HG02938 (cell line): ENCODE measurements around the gene SYNE3.

Experiments used
- ATAC-seq: cut with Tn5 transposase; IDR thresholded peaks from one replicate; pipeline ENCODE4 v1.9.1; 2021; ENCODE audit warnings: mild to moderate bottlenecking, moderate library complexity; ENCODE audit not compliant: unreplicated experiment

Gene SYNE3

GRCh38 chr14:95504135-95505029 lies 12.1 kb downstream of the SYNE3 start:
- no peak for ATAC-seq

DNA sequence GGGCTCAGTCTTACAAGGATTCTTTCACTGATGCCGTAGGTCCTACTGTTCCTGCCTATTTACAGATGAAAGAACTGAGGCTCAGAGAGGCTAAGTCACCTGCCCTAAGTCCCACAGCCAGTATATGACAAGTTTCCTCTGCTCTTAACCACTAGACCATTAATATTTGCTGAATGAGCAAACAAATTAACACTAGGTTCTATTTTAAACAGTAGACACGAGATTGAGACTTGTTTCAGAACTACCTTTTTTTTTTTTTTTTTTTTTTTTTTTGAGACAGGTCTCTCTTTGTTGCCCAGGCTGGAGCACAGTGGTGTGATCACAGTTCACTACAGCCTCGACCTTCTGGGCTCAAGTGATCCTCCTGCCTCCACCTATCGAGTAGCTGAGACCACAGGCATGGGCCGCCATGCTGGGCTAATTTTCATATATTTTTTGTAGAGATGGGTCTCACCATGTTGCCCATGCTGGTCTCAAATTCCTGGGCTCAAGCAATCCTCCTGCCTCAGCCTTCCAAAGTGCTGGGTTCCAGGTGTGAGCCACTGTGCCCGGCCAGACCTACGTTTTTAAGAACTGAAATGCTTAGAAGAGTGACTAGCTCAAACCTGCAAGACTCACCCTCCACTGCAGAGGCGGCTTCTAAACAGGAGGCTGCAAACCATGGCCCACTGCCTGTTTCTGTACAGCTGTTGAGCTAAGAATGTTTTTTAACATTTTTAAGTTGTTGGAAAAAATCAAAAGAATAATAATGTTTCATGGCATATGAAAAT lies 12.9 kb downstream of the SYNE3 start:
- peak; percentile 66 for ATAC-seq

- ATAC-seq = no peak
Measured at GRCh38 chr14:95502381-95502950, 14.0 kb downstream of the SYNE3 start.

DNA sequence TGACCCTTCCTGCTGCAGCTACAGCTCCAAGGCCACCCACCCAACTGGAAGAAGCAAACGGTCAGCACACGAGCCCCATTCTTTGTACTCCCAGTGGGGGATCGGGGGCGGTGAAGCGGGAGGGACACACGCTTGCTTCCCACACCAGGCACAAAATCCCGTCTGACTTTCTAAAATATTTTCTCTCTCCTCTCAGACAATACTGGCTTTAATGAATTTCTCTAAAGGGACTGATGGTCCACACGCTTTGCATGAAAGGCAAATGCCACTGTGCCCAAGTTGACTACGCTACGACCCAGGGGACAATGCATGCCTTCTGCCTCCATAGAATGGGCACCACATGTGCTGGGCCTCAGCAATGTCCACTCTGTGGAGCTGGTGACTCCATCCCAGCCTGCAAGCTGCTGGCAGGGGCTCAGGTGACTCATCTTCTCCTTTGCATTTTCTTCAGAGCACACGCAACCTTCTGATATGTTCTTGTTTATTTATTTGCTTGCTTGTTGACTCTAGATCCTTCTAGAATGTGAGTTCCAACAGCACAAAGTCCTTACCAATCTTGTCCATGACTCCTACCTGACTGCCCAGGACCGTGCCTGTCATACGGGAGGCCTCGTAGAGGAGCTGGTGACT lies 15.6 kb downstream of the SYNE3 start:
- ATAC-seq = no peak

DNA sequence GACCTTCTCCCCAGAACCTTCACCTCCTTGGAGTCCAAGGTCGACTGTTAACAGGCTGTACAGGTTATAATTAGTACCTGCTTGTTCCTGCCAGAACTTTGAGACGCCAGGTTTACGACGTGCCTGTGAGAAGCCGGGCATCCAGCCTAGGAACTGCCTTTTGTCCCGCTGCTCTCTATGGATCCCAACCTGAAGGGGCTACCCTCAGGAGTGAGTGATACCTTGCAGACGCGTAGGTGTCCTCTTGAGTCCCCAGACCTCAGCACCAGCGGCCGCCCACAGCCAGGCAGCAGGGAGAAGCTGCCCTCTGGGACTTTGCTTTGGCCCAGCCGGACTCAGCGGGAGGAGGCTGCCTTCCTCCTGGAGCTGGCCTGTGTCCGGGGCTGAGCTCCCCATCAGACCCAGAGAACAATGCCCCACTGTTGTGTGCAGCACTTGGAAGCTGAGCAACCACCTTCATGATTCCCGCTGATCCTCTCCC lies 16.2 kb downstream of the SYNE3 start:
- ATAC-seq = no peak

DNA sequence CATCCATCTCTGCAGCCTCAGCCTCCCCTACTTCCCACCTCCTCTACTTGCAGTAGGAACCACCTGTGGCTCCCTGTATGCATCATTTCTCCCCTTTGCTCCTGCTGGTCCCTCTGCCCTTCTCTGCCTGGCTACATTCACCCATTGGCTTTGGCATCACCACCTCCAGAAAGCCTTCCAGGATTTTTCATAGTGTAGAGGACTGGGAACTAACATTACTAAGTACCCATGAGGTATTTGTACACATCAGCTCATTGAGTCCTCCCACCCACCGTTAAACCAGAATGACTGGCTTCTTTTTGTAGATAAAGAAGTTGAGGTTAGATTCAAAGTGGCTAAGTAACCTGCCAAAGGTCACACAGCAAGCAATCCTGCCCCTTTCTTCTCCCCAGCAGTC lies 17.1 kb downstream of the SYNE3 start:
- no peak for ATAC-seq

- no peak for ATAC-seq
Measured at GRCh38 chr14:95498622-95499353, 17.7 kb downstream of the SYNE3 start.

- no peak for ATAC-seq
Measured at GRCh38 chr14:95497561-95498011, 18.9 kb downstream of the SYNE3 start.

DNA sequence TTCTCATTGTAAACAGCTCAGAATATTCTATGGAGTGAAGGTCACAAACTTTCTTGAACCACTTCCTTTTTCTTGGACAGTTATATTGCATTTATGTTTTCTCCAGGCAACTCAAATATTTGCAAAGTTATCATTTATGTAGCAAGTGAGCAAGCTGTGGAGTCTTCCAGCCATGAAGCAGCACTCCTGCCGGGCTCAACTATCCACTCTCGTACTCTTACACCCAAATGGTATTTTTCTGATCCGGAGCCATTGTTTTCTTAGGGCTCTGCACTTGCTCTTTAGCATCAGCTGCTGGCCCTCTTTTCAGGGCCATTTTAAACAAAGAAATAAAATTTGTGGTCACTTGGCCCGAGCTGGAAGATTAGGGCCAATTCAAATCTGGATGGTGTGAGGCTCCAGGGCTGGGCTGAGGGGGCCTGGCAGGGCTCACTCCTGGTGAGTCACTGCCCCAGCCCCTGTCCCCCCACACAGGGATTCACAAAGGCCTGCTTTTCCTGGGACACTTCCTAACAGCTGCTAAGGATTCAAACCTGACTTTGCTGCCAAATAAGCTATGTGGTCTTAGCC lies 19.7 kb downstream of the SYNE3 start:
- ATAC-seq = no peak

DNA sequence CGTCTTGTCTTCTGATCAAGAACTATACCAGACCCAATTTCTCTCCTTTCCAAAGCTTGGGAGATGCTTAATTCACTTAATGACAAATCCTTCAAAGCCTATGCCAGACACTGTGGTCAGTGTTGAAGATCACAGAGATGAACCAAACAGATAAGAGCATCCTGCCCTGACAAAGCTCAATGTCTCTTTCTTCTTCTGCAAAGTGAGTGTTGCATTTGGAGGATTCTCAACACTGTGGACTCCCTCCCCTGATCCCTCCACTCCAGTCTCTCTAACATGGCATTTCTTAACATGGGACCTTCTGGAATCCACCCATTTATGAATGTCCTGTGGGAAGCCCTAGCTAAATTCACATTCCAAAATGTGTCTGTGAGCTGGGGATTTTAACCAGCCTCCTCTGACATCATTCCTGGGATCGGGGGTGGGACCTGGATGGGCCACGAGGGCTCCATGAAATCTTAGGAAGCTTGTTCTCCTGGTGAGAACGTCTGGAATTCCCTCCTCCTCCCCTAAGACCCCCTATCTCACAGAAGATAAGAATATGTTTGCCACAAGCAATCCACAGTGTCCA lies 20.3 kb downstream of the SYNE3 start:
- no peak for ATAC-seq

DNA sequence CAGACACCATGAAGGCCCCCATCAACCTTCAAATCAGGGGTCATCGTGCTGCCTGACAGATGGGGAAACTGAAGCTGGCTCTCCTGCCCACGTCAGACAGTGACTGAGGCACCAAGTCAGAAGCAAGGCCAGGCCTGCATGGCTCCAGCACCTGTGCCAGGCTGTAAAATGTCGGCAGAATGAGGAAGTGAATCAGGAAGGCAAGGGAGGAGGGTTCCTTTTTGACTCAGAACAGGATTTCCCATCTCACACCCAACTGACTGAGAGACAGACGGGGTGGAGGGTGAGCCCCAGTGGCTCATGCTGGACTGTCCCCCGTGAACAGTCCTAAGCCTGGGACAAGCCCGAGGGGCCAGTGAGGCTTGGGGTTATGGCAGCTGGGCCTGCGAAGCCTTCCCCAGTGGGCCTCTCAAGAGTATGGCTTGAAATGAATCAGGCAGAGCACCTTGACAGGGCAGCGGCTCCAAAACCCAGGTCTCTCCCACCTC lies 20.9 kb downstream of the SYNE3 start:
- ATAC-seq = peak; percentile 85

- ATAC-seq = no peak
Measured at GRCh38 chr14:95495076-95495475, 21.4 kb downstream of the SYNE3 start.

DNA sequence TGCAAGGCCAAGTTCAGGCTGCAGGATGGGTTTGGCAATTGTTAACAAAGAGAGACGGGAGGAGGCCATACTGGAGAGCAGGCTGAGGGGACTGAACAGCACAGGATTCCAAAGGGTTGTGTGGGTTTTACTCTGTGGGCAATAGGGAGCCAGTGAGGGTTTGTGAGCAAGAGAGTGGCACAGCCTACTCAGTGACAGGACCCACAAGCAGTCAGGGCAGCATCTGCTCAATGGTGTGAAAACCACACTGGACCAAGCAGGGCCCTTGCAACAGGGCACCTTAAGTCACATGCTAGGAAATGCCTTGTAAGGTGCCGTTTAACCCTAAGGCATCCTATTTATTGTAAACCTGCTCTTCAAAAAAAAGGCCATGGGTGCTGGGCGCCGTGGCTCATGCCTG lies 22.0 kb downstream of the SYNE3 start:
- ATAC-seq = no peak

DNA sequence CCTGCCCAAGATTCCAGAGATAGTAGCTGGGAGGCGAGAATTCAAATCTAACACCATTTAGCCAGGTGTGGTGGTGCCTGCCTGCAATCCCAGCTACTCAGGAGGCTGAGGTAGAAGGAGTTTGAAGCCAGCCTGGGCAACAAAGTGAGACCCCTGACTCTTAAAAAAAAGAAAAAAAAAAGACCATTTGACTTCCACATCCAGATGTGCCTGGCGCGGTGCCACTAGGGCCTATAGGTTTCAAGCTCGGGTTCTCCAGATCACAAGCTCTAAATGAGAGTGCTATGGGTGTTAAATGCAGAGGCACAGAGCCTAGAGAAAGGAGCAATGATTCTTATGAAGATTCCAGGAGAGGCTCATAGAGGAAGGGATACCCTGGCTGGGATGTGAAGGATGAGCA lies 22.5 kb downstream of the SYNE3 start:
- no peak for ATAC-seq

DNA sequence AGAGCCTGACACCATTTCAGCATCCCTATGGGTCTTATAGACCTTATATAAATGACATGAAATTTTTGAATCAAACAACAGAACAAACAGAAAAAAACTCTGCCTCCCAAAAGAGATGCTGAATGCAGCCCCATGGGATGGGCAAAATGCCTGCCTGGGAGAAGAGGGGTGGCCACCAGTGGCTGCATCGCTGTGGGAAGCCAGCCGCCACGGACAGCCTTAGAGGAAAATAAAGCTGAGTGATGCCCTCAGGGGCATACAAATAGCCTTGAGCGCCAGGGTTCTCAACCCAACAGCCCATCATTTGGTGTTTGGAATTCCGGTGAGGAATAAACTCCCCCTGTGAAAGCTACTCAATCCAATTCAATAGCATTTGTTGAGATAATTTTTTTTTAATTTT lies 22.9 kb downstream of the SYNE3 start:
- no peak for ATAC-seq

DNA sequence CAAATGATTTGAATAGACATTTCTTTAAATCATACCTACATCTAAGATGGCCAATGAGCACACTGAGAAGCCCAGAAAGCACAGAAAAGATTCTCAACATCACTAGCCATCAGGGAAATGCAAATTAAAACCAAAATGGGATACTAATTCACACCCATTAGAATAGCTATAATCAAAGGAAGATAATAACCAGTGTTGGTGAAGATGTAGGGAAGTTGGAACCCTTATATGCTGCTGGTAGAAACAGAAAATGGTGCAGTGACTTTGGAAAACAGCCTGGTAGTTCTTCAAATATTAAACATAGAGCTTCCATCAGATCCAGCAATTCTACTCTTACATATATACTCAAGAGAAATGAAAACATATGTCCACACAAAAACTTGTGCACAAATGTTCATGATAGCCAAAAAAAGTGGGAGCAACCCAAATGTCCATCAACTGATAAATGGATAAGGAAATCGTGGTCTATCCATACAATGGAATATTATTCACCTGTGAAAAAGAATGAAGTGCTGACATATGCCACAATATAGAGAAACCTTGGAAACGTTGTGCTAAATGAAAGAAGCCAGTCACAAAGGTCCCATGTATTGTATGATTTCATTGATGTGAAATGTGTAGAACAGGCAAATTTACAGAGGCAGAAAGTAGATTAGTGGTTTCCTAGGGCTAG lies 24.4 kb downstream of the SYNE3 start:
- no peak for ATAC-seq

- no peak for ATAC-seq
Measured at GRCh38 chr14:95490727-95491451, 25.6 kb downstream of the SYNE3 start.

- no peak for ATAC-seq
Measured at GRCh38 chr14:95490138-95490509, 26.3 kb downstream of the SYNE3 start.
